KOPT-K1 (cell line): ENCODE results near the gene UTS2.

Experiments
- H3K27ac ChIP-seq: fragments of 200-600 bp; sonication (generic); 2 replicates; pipeline ENCODE4 v1.5.1; 2016; ENCODE audit warnings: antibody characterized with exemption, mild to moderate bottlenecking, low read depth, low read length; ENCODE audit not compliant: poor library complexity, severe bottlenecking
- H3K36me3 ChIP-seq: fragments of 200-600 bp; sonication (generic); 2 replicates; pipeline ENCODE4 v1.5.1; 2017; ENCODE audit warnings: antibody characterized with exemption, mild to moderate bottlenecking, low read length, moderate library complexity; ENCODE audit not compliant: insufficient read depth
- H3K9me3 ChIP-seq: fragments of 200-600 bp; sonication (generic); 2 replicates; pipeline ENCODE4 v1.5.1; 2017; ENCODE audit warnings: antibody characterized with exemption, low read length, mild to moderate bottlenecking; ENCODE audit not compliant: insufficient read depth, poor library complexity, severe bottlenecking

UTS2 gene

GRCh38 chr1:7809742-7810141, 43.1 kb downstream of the UTS2 start:
- Histone ChIP-seq H3K36me3 (no peaks in the 10 kb centered on the region), H3K27ac (no peak overlapping the region), H3K9me3 (peaks cover 15% of the 10 kb centered on the region)

- Histone ChIP-seq H3K36me3 (no peaks in the 10 kb centered on the region), H3K9me3 (peaks cover 4% of the 10 kb centered on the region), H3K27ac (no peak overlapping the region)
These were observed 44.5 kb downstream of the UTS2 start for GRCh38 chr1:7808253-7808844.

- Histone ChIP-seq H3K36me3 (no peaks in the 10 kb centered on the region), H3K27ac (no peak overlapping the region), H3K9me3 (no peaks in the 10 kb centered on the region)
These were observed 47.4 kb downstream of the UTS2 start for GRCh38 chr1:7805460-7805859.
